Measurements from ENCODE around the gene LAMA4.

DNA sequence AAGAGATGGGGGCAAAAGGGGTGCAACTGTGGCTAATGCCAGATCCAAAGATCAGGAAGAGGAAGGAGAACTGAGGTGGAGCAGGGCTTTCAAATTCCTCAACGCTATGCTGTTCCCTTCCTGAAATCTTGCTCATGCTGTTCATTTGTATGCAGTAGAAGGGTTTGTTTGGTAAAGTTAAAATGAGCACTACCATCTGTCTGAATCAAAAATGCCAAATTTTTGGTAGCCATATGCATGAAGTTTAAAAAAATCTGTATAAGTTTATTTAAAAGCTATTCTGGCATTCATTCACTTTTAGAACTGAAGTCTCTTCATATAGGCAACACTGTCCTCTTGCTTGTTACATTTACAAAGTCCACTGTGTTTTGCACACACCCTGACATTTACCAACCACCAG lies 84.8 kb downstream of the LAMA4 start:
- TF ChIP-seq FOXM1 (IDR thresholded peaks at IDR 0.05; ENCODE audit: borderline replicate concordance) (no peak), CTBP1 (IDR thresholded peaks at IDR 0.05; ENCODE audit: borderline replicate concordance) (no peak), ELF4 (IDR thresholded peaks at IDR 0.05) (no peak), PKNOX1 (IDR thresholded peaks at IDR 0.05) (no peak), BHLHE40 (IDR thresholded peaks at IDR 0.05; ENCODE audit: borderline replicate concordance) (no peak), SP1 (IDR thresholded peaks at IDR 0.05) (no peak), TARDBP (IDR thresholded peaks at IDR 0.05) (no peak), HDGF (IDR thresholded peaks at IDR 0.05; ENCODE audit: borderline replicate concordance) (no peak), SUZ12 (IDR thresholded peaks at IDR 0.05) (no peak), ZNF384 (IDR thresholded peaks at IDR 0.05) (no peak), FOXK2 (IDR thresholded peaks at IDR 0.05) (no peak), L3MBTL2 (conservative IDR thresholded peaks at IDR 0.05) (no peak), FOXA1 (IDR thresholded peaks at IDR 0.05) (no peak)

Data from HEK293T (cell line).